Neuronal stem cell (in vitro differentiated cells): ENCODE data around the gene CMIP.

Experiments
- DNase-seq: peaks from one replicate; pipeline ENCODE4 v3.0.0-alpha.2; 2013; ENCODE audit warnings: low spot score
- H2AFZ ChIP-seq: one replicate; pipeline ENCODE4 v1.6.1; 2013; ENCODE audit warnings: mild to moderate bottlenecking, low read length, inconsistent platforms
- H2AK5ac ChIP-seq: 2 replicates; pipeline ENCODE4 v1.6.1; 2013; ENCODE audit warnings: low read depth, mild to moderate bottlenecking, inconsistent platforms, low read length, moderate library complexity, mixed read lengths
- H2BK120ac ChIP-seq: 2 replicates; pipeline ENCODE4 v1.6.1; 2013; ENCODE audit warnings: low read depth, mild to moderate bottlenecking, inconsistent platforms, low read length, moderate library complexity, mixed read lengths
- H2BK12ac ChIP-seq: one replicate; pipeline ENCODE4 v1.6.1; 2013; ENCODE audit warnings: low read length, inconsistent platforms
- H2BK15ac ChIP-seq: 2 replicates; pipeline ENCODE4 v1.6.1; 2013; ENCODE audit warnings: mild to moderate bottlenecking, low read length, inconsistent platforms, mixed read lengths
- H2BK5ac ChIP-seq: one replicate; pipeline ENCODE4 v1.6.1; 2013; ENCODE audit warnings: inconsistent platforms, mild to moderate bottlenecking, low read length, moderate library complexity
- H3K14ac ChIP-seq: one replicate; pipeline ENCODE4 v1.6.1; 2013; ENCODE audit warnings: low read length, inconsistent platforms
- H3K18ac ChIP-seq: 2 replicates; pipeline ENCODE4 v1.6.1; 2013; ENCODE audit warnings: low read length, inconsistent platforms
- H3K23ac ChIP-seq: 2 replicates; pipeline ENCODE4 v1.6.1; 2013; ENCODE audit warnings: low read depth, mild to moderate bottlenecking, mixed read lengths, low read length, inconsistent platforms; ENCODE audit not compliant: poor library complexity
- H3K27ac ChIP-seq: replicated peaks from 3 replicates; pipeline ENCODE4 v1.5.1; 2013; ENCODE audit warnings: low read length, inconsistent platforms
- H3K27me3 ChIP-seq, 3 experiments: 2 replicates each; pipeline ENCODE4 v1.6.1; 2013; ENCODE audit warnings: low read length in 3 of 3, mild to moderate bottlenecking in 2 of 3, inconsistent platforms in 1 of 3, low read depth in 1 of 3, mixed read lengths in 1 of 3, moderate library complexity in 1 of 3; ENCODE audit not compliant: control insufficient read depth in 3 of 3, insufficient read depth in 3 of 3
- H3K36me3 ChIP-seq, 2 donors: replicated peaks in 1 of 2; 2 replicates each; pipeline ENCODE4 v1.6.1; 2013; ENCODE audit warnings: low read length in 2 of 2; ENCODE audit not compliant: control insufficient read depth in 2 of 2, insufficient read depth in 2 of 2
- H3K4ac ChIP-seq: 2 replicates; pipeline ENCODE4 v1.6.1; 2013; ENCODE audit warnings: inconsistent platforms, mild to moderate bottlenecking, low read length, moderate library complexity
- H3K4me1 ChIP-seq, 2 donors: 1 replicate in 1 of 2; 2 replicates in 1 of 2; pipeline ENCODE4 v1.6.1; 2013; ENCODE audit warnings: low read length in 2 of 2, low read depth in 1 of 2; ENCODE audit not compliant: control insufficient read depth in 2 of 2, insufficient read depth in 1 of 2
- H3K4me2 ChIP-seq: one replicate; pipeline ENCODE4 v1.6.1; 2013; ENCODE audit warnings: mild to moderate bottlenecking, low read length, inconsistent platforms; ENCODE audit not compliant: insufficient read depth, poor library complexity, severe bottlenecking
- H3K4me3 ChIP-seq, 2 donors: 2 replicates each; pipeline ENCODE4 v1.5.1; 2013; ENCODE audit warnings: low read length in 2 of 2, mild to moderate bottlenecking in 2 of 2, inconsistent platforms in 1 of 2, moderate library complexity in 1 of 2
- H3K79me1 ChIP-seq: one replicate; pipeline ENCODE4 v1.6.1; 2013; ENCODE audit warnings: low read depth, mild to moderate bottlenecking, inconsistent platforms, low read length, moderate library complexity
- H3K9ac ChIP-seq: one replicate; pipeline ENCODE4 v1.6.1; 2013; ENCODE audit warnings: mild to moderate bottlenecking, low read depth, low read length, inconsistent platforms; ENCODE audit not compliant: poor library complexity
- H3K9me3 ChIP-seq, 2 donors: replicated peaks in 1 of 2; 2 replicates each; pipeline versions ENCODE3 to v1.6.1; 2013; ENCODE audit warnings: low read length in 2 of 2, mild to moderate bottlenecking in 2 of 2, inconsistent platforms in 1 of 2, low read depth in 1 of 2, mixed read lengths in 1 of 2, moderate library complexity in 1 of 2; ENCODE audit not compliant: control insufficient read depth in 2 of 2, insufficient read depth in 1 of 2
- H4K8ac ChIP-seq: one replicate; pipeline ENCODE4 v1.6.1; 2013; ENCODE audit warnings: low read depth, mild to moderate bottlenecking, inconsistent platforms, low read length, moderate library complexity
- H4K91ac ChIP-seq: one replicate; pipeline ENCODE4 v1.6.1; 2013; ENCODE audit warnings: low read length, low read depth, mild to moderate bottlenecking, inconsistent platforms; ENCODE audit not compliant: poor library complexity
- WGBS, 2 donors: extraction: QIAGEN DNeasy Blood & Tissue Kit; methylation state at CpG; one replicate each; pipeline ENCODE4 v1.1.7; 2013; ENCODE audit warnings: missing lambda C conversion rate in 2 of 2, mixed read lengths in 1 of 2; ENCODE audit not compliant: insufficient read length in 2 of 2, insufficient replicate concordance in 1 of 2; ENCODE audit errors: extremely low coverage in 2 of 2; 5-methylcytosine and 5-hydroxymethylcytosine counted together

The CMIP gene

DNA sequence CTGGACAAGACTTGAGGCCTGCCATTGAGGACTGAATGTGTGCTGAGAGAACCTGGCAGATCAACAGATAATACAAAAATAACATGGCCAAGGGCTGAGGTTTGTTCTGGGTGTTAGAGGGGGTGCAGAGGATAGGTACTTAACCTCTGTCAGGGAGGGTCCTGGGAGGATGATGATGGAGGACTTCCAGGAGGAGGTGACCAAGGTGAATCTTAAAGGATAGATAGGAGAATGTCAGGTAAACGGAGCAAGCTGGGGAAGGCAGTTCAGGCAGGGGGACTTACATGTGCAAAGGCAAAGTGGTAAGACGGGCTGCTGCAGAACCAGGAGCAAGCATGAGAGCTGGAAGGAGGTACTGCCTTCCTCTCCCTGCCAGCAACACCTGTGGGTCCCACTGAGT lies 214.6 kb downstream of the CMIP start:
- H3K4me3 ChIP-seq = peak overlapping the region in 1 of 2 donors; percentile 59
- DNase-seq = no peak
- H4K91ac ChIP-seq = no peak overlapping the region

GRCh38 chr16:81661082-81661481 lies 216.5 kb downstream of the CMIP start:
- Histone ChIP-seq H3K14ac (no peak overlapping the region), H3K4ac (no peak overlapping the region), H3K23ac (no peak overlapping the region), H2BK12ac (no peak overlapping the region), H2BK5ac (no peak overlapping the region), H3K27ac (no peak overlapping the region), H3K36me3 (peaks cover 16 to 64% of the 10 kb centered on the region in 2 donors), H4K8ac (no peak overlapping the region), H2BK120ac (no peak overlapping the region), H3K4me3 (no peak overlapping the region), H3K79me1 (no peaks in the 10 kb centered on the region), H2AFZ (no peak overlapping the region), H3K18ac (peak overlapping the region; percentile 60), H3K9ac (no peak overlapping the region), H2AK5ac (peak overlapping the region; percentile 11), H3K4me1 (peaks cover 0 to 3% of the 10 kb centered on the region in 2 donors), H3K9me3 (peaks cover 0 to 1% of the 10 kb centered on the region in 2 donors), H3K27me3 (no peaks in the 10 kb centered on the region), H3K4me2 (no peak overlapping the region), H4K91ac (peak overlapping the region; percentile 26), H2BK15ac (no peak overlapping the region)
- no CpG with 5 or more reads among the region's 14 CpGs for whole genome bisulfite sequencing, 2 donors
- no peak for DNase-seq

More for the DNA sequence above, 214.6 kb downstream of the CMIP start:
- Histone ChIP-seq H3K27ac (no peak overlapping the region), H3K36me3 (peaks cover 8 to 56% of the 10 kb centered on the region in 2 donors), H3K23ac (no peak overlapping the region), H3K14ac (peak overlapping the region; percentile 42), H3K27me3 (no peaks in the 10 kb centered on the region), H2AFZ (no peak overlapping the region), H3K4ac (no peak overlapping the region), H3K9me3 (no peaks in the 10 kb centered on the region), H2BK12ac (no peak overlapping the region), H3K18ac (no peak overlapping the region), H2BK5ac (no peak overlapping the region), H4K8ac (no peak overlapping the region), H3K4me2 (no peak overlapping the region), H3K79me1 (peaks cover 1% of the 10 kb centered on the region), H2BK15ac (no peak overlapping the region), H2AK5ac (no peak overlapping the region), H3K4me1 (peaks cover 0 to 8% of the 10 kb centered on the region in 2 donors), H3K9ac (peak overlapping the region; percentile 25), H2BK120ac (no peak overlapping the region)
- WGBS, 2 donors = no CpG with 5 or more reads among the region's 2 CpGs

DNA sequence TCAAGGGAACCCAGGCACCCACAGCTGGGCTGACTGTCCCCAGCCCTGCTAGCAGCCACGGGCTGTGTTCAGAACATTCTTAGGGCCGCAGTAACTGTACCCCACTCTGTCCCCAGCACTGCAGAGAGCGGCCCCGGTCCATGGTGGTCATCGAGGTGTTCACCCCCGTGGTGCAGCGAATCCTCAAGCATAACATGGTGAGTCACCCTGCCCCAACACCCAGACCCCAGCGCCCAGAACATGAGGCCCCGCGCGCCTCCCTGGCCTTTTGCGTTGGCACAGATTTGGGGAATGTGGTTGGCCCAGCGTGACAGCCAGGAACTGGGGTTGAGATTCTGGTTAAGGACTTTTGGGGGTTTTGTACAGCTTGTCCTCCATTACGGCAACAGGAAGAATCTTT lies 219.5 kb downstream of the CMIP start:
- Histone ChIP-seq H2BK12ac (no peak overlapping the region), H3K79me1 (no peaks in the 10 kb centered on the region), H3K14ac (no peak overlapping the region), H3K27ac (no peak overlapping the region), H2AK5ac (no peak overlapping the region), H3K9ac (no peak overlapping the region), H4K8ac (no peak overlapping the region), H2BK15ac (no peak overlapping the region), H3K4ac (no peak overlapping the region), H3K27me3 (no peaks in the 10 kb centered on the region), H3K4me3 (no peak overlapping the region), H3K18ac (no peak overlapping the region), H4K91ac (no peak overlapping the region), H3K9me3 (peaks cover 0 to 1% of the 10 kb centered on the region in 2 donors), H3K4me2 (no peak overlapping the region), H3K36me3 (peaks cover 14 to 49% of the 10 kb centered on the region in 2 donors), H2BK120ac (no peak overlapping the region), H3K4me1 (peaks cover 3 to 4% of the 10 kb centered on the region in 2 donors), H2AFZ (no peak overlapping the region), H3K23ac (peak overlapping the region; percentile 59), H2BK5ac (no peak overlapping the region)
- no peak for DNase-seq
- no CpG with 5 or more reads among the region's 14 CpGs for WGBS, 2 donors

- Histone ChIP-seq H3K36me3 (peaks cover 17 to 52% of the 10 kb centered on the region in 2 donors), H3K9me3 (peaks cover 0 to 1% of the 10 kb centered on the region in 2 donors), H3K4me2 (no peak overlapping the region), H3K4ac (no peak overlapping the region), H2BK15ac (no peak overlapping the region), H2BK12ac (no peak overlapping the region), H3K27me3 (no peaks in the 10 kb centered on the region), H2BK5ac (no peak overlapping the region), H3K9ac (no peak overlapping the region), H3K14ac (no peak overlapping the region), H2BK120ac (no peak overlapping the region), H3K4me3 (no peak overlapping the region), H3K4me1 (peaks cover 0 to 4% of the 10 kb centered on the region in 2 donors), H3K27ac (no peak overlapping the region), H4K91ac (no peak overlapping the region), H3K18ac (no peak overlapping the region), H4K8ac (no peak overlapping the region), H3K79me1 (no peaks in the 10 kb centered on the region), H2AFZ (no peak overlapping the region), H3K23ac (no peak overlapping the region), H2AK5ac (no peak overlapping the region)
- DNase-seq = no peak
- no CpG with 5 or more reads among the region's 4 CpGs for WGBS, 2 donors
Measured at GRCh38 chr16:81665588-81665987, 221.0 kb downstream of the CMIP start.
